Measurements from ENCODE around the gene MAN2A2. TPM values are rescaled to one million over a fixed set of nuclear protein-coding genes. Genes with fewer than 3 reads are reported as not detected.
A peak's percentile ranks its signal among the peaks of the same experiment; 100 is the strongest.

Gene MAN2A2
- total and polyA plus RNA-seq, 9 of the 15 experiments (the other 6 are each of a cell fraction or from before 2014, with no cell fraction given) = 7.3 to 151 (median 43.4) TPM

GRCh38 chr15:90959894-90960293 lies 56.8 kb downstream of the MAN2A2 start:
- TF ChIP-seq CAMTA2 (CRISPR knock-in tag; conservative IDR thresholded peaks at IDR 0.05) (no peak), PHB (CRISPR knock-in tag; IDR thresholded peaks at IDR 0.05) (no peak), POLR2G (IDR thresholded peaks at IDR 0.05; ENCODE audit: low read depth, low read length) (peak; percentile 17; the same call in 1 of the 2 replicates), SMAD3 (CRISPR knock-in tag; conservative IDR thresholded peaks at IDR 0.05) (no peak)
- DNase-seq (ENCODE audit: extremely low read depth in 1 of 4, low spot score in 3 of 4) (no peak), ATAC-seq (no peak), FAIRE-seq (no peak)
- H3K9ac ChIP-seq (ENCODE audit: insufficient read depth in 1 of 2, low read depth in 2 of 2, low read length in 2 of 2) = peak overlapping the region in 1 of 2 experiments; percentile 57; a peak in 1 of 4 replicates
- BruUV-seq (replicated peaks) = no TSS peak
- no peaks in the 10 kb centered on the region for H3K9me3 ChIP-seq (replicated peaks; ENCODE audit: control insufficient read depth, insufficient read depth, low read depth, low read length)
- H3K27ac ChIP-seq (ENCODE audit: extremely low read depth, low read depth, low read length) = no peak overlapping the region
- WGBS (ENCODE audit: insufficient coverage, low coverage, missing lambda C conversion rate) = 94% methylated on average over 5 of the region's 5 CpGs
- no peak overlapping the region for H3K4me2 ChIP-seq (ENCODE audit: insufficient read depth, low read length)
- H3K4me1 ChIP-seq (replicated peaks in 1 of 2; ENCODE audit: control insufficient read depth in 2 of 2, insufficient read depth in 2 of 2, low read length in 2 of 2) = peaks cover 3 to 27% of the 10 kb centered on the region in 2 experiments; a peak in 3 of 5 replicates
- in situ Hi-C loops (cut with MboI) (no loop called here), intact Hi-C loops (cut with micrococcal nuclease) (loop anchor here (5.0 kb wide), 1 partner anchor 32 kb away; the partner anchor contains the start of gene PRC1)
- peaks cover 39% of the 10 kb centered on the region for H3K79me2 ChIP-seq (ENCODE audit: control insufficient read depth, insufficient read depth, low read length)
- no peak overlapping the region for H2AFZ ChIP-seq (ENCODE audit: low read depth, low read length)
- H3K36me3 ChIP-seq (ENCODE audit: control insufficient read depth, insufficient read depth, low read length) = peaks cover 70% of the 10 kb centered on the region
- H3K27me3 ChIP-seq (ENCODE audit: control insufficient read depth in 2 of 2, insufficient read depth in 2 of 2, low read length in 2 of 2) = no peaks in the 10 kb centered on the region
- H4K20me1 ChIP-seq (replicated peaks; ENCODE audit: control insufficient read depth, insufficient read depth, low read length) = no peaks in the 10 kb centered on the region
- ChIA-PET CTCF (ENCODE audit: low intra/inter-chr PET ratio) (no interaction called here), POLR2A (interaction anchor here (0.6 to 3.6 kb wide), 9 partner anchors 8 to 35 kb away, joined by 3 to 20 read pairs (median 4); partner anchors contain the start of gene PRC1)
- no peaks in the 10 kb centered on the region for H3K9me1 ChIP-seq (ENCODE audit: control insufficient read depth, insufficient read depth, low read length)
- H3K4me3 ChIP-seq = no peak overlapping the region

- Histone ChIP-seq H2AFZ (ENCODE audit: low read depth, low read length) (no peak overlapping the region), H3K4me2 (ENCODE audit: insufficient read depth, low read length) (no peak overlapping the region), H3K4me1 (replicated peaks in 1 of 2; ENCODE audit: control insufficient read depth in 2 of 2, insufficient read depth in 2 of 2, low read length in 2 of 2) (peaks cover 3 to 21% of the 10 kb centered on the region in 2 experiments; a peak in 3 of 5 replicates), H3K9me3 (replicated peaks; ENCODE audit: control insufficient read depth, insufficient read depth, low read depth, low read length) (no peaks in the 10 kb centered on the region), H3K79me2 (ENCODE audit: control insufficient read depth, insufficient read depth, low read length) (peaks cover 35% of the 10 kb centered on the region), H3K36me3 (ENCODE audit: control insufficient read depth, insufficient read depth, low read length) (peaks cover 76% of the 10 kb centered on the region), H3K27me3 (ENCODE audit: control insufficient read depth in 2 of 2, insufficient read depth in 2 of 2, low read length in 2 of 2) (no peaks in the 10 kb centered on the region), H3K27ac (ENCODE audit: extremely low read depth, low read depth, low read length) (no peak overlapping the region), H3K9ac (ENCODE audit: insufficient read depth in 1 of 2, low read depth in 2 of 2, low read length in 2 of 2) (peak overlapping the region in 1 of 2 experiments; percentile 46; a peak in 1 of 4 replicates), H4K20me1 (replicated peaks; ENCODE audit: control insufficient read depth, insufficient read depth, low read length) (no peaks in the 10 kb centered on the region), H3K9me1 (ENCODE audit: control insufficient read depth, insufficient read depth, low read length) (no peaks in the 10 kb centered on the region), H3K4me3 (no peak overlapping the region)
- intact Hi-C loops (cut with micrococcal nuclease) (no loop called here), in situ Hi-C loops (cut with MboI) (no loop called here)
- ATAC-seq (no peak), DNase-seq (ENCODE audit: extremely low read depth in 1 of 4, low spot score in 3 of 4) (no peak), FAIRE-seq (no peak)
- BruUV-seq (replicated peaks) = no TSS peak
- ChIA-PET CTCF (ENCODE audit: low intra/inter-chr PET ratio) (no interaction called here), POLR2A (interaction anchor here (0.6 to 3.6 kb wide), 11 partner anchors 8 to 44 kb away, joined by 3 to 20 read pairs (median 5); partner anchors contain the start of genes PRC1 and UNC45A)
- TF ChIP-seq HNRNPH1 (optimal IDR thresholded peaks at IDR 0.05; ENCODE audit: low read depth, low read length) = no peak
- 86% methylated on average over 20 of the region's 20 CpGs for WGBS (ENCODE audit: insufficient coverage, low coverage, missing lambda C conversion rate)
Observed at GRCh38 chr15:90960298-90961091, 57.4 kb downstream of the MAN2A2 start.
